ENCODE results near the gene MEI4.
"Not testable (repeated sequence)": the region's sequence is repeated elsewhere in the genome, so short reads cannot be mapped to it uniquely, and the experiment has no call there.

MEI4 gene

DNA sequence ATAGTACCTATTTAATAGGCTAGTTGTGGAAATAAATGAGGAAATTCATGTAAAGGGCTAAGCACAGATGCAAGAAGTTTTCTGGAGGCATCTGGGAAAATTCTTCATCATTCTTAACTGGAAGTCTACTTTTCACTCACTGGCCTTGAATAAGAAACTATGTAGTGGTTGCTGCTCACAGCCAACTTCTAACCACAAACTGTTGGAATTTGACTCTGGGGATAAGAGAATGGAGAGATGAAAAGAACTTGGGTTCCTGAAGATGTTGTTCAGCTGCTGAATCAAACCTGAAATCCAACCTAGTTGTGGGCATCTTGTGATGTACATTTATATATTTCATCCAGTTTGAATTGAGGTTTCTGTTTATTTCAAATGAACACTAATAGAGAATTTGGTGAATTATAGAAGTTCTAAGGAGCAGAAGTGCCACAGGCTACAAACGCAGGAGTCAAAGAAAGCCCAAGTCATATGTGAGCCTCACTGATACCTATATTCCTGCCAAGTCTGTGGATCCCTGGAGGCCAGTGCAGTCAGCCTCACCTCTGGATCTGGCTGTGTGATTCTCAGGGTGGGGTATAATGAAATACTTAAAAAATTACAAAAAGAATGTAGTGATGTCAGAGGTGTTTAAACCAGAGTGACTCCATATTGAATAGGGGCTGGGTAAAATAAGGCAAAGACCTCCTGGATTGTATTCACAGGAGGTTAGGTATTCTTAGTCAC, 18.7 kb upstream of the MEI4 start:
- H4K20me1 ChIP-seq = no peaks in the 10 kb centered on the region
- H3K9me3 ChIP-seq (replicated peaks in 1 of 11) = no peaks in the 10 kb centered on the region
- no peaks in the 10 kb centered on the region for H3K27me3 ChIP-seq
- no peak overlapping the region for H3K27ac ChIP-seq
- no peaks in the 10 kb centered on the region for H3K4me1 ChIP-seq
- H3K36me3 ChIP-seq = no peaks in the 10 kb centered on the region
- H3K4me2 ChIP-seq = no peak overlapping the region
- H3K4me3 ChIP-seq = no peak overlapping the region
- no peak overlapping the region for H3K9ac ChIP-seq
- TF ChIP-seq Cebpa-rat (IDR thresholded peaks at IDR 0.05) = no peak

DNA sequence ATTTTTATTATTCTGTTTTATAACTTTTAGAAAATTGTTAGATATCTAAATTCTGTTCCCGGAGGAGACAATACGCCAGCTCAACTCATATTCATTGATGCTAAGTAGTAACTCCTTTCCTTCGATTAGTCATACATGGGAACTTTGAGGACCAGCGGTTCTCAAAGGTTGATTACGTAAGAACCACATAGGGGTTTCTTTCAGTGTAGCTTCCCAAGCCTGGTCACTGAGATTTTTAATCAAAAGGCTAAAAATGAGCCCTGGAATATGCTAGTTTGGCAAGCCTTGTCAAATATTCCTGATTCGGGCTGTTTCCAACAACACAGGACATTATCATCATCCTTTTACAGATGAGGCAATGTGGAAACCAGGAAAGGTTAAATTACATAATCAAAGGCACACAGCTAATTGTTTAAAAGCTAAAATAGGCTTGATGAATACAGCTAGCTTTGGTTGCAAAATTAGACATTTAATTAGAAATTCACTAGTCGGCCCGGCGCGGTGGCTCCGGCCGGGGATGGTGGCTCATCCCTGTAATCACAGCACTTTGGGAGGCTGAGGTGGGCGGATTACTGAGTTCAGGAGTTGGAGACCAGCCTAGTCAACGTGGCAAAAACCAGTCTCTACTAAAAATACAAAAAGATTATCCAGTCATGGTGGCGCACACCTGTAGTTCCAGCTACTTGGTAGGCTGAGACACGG, 14.6 kb upstream of the MEI4 start:
- peak in 4 of 11 experiments; percentile 15 to 58 (median 42); a peak in 3 of 22 replicates for TF ChIP-seq Cebpa-rat (IDR thresholded peaks at IDR 0.05)
- no peaks in the 10 kb centered on the region for H3K9me3 ChIP-seq (replicated peaks in 1 of 11)
- H3K4me1 ChIP-seq = no peaks in the 10 kb centered on the region
- no peaks in the 10 kb centered on the region for H3K27me3 ChIP-seq
- no peak overlapping the region for H3K4me3 ChIP-seq
- H4K20me1 ChIP-seq = no peaks in the 10 kb centered on the region
- H3K4me2 ChIP-seq = no peak overlapping the region
- no peaks in the 10 kb centered on the region for H3K36me3 ChIP-seq
- H3K9ac ChIP-seq = no peak overlapping the region
- no peak overlapping the region for H3K27ac ChIP-seq

- Histone ChIP-seq H3K9me3 (replicated peaks in 1 of 11) (no peaks in the 10 kb centered on the region), H3K4me3 (no peak overlapping the region), H3K4me1 (no peaks in the 10 kb centered on the region), H3K4me2 (no peak overlapping the region), H4K20me1 (no peaks in the 10 kb centered on the region), H3K9ac (no peak overlapping the region), H3K36me3 (no peaks in the 10 kb centered on the region), H3K27me3 (no peaks in the 10 kb centered on the region), H3K27ac (no peak overlapping the region)
- TF ChIP-seq Cebpa-rat (IDR thresholded peaks at IDR 0.05) = no peak
Measured at GRCh38 chr6:77644102-77644705, 8.6 kb upstream of the MEI4 start.

- Histone ChIP-seq H3K9me3 (replicated peaks in 1 of 11) (peaks cover 0 to 9% (median 7%) of the 10 kb centered on the region in 11 experiments; a peak in 8 of 22 replicates), H3K9ac (no peak overlapping the region), H3K4me2 (no peak overlapping the region), H3K4me3 (no peak overlapping the region), H3K27me3 (no peaks in the 10 kb centered on the region), H3K36me3 (no peaks in the 10 kb centered on the region), H4K20me1 (no peaks in the 10 kb centered on the region), H3K4me1 (no peaks in the 10 kb centered on the region), H3K27ac (no peak overlapping the region)
- TF ChIP-seq Cebpa-rat (IDR thresholded peaks at IDR 0.05) = no peak
Measured at GRCh38 chr6:77650098-77650663, 2.7 kb upstream of the MEI4 start.

DNA sequence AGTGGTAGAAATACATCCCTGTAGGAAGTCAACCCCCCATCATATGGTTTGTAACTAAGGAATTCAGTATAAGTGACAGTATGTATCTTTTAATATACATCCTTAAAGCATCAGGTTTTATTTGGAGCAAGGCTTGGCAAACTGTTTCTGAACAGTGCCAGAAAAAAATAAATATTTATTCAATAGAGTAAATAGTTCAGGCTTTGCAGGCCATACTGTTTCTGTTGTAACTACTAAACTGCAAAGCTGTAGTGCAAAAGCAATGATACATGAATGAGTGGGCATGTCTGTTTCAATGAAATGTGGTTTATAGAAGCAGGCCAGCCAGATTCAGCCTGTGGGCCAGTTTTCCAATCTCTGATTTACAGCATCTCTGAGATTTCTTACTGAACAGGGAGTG, 977 bp downstream of the MEI4 start:
- H3K4me3 ChIP-seq = no peak overlapping the region
- no peaks in the 10 kb centered on the region for H3K36me3 ChIP-seq
- no peaks in the 10 kb centered on the region for H4K20me1 ChIP-seq
- no peak overlapping the region for H3K9ac ChIP-seq
- no peak for TF ChIP-seq Cebpa-rat (IDR thresholded peaks at IDR 0.05)
- no peaks in the 10 kb centered on the region for H3K27me3 ChIP-seq
- no peak overlapping the region for H3K4me2 ChIP-seq
- H3K27ac ChIP-seq = no peak overlapping the region
- H3K4me1 ChIP-seq = no peaks in the 10 kb centered on the region
- H3K9me3 ChIP-seq (replicated peaks in 1 of 11) = peaks cover 0 to 9% (median 7%) of the 10 kb centered on the region in 11 experiments; a peak in 8 of 22 replicates

- not testable (repeated sequence) for H3K9me3 ChIP-seq (replicated peaks in 1 of 11); H4K20me1 ChIP-seq; H3K4me2 ChIP-seq; H3K36me3 ChIP-seq; H3K4me1 ChIP-seq; H3K9ac ChIP-seq; H3K4me3 ChIP-seq; H3K27me3 ChIP-seq; H3K27ac ChIP-seq
Measured at GRCh38 chr6:77655035-77655434, 2.2 kb downstream of the MEI4 start.

GRCh38 chr6:77656999-77657764, 4.3 kb downstream of the MEI4 start:
- Histone ChIP-seq H3K4me2 (no peak overlapping the region), H3K4me1 (no peaks in the 10 kb centered on the region), H3K9ac (no peak overlapping the region), H4K20me1 (no peaks in the 10 kb centered on the region), H3K9me3 (replicated peaks in 1 of 11) (no peaks in the 10 kb centered on the region), H3K27ac (no peak overlapping the region), H3K36me3 (no peaks in the 10 kb centered on the region), H3K27me3 (no peaks in the 10 kb centered on the region), H3K4me3 (no peak overlapping the region)
- no peak for TF ChIP-seq Cebpa-rat (IDR thresholded peaks at IDR 0.05)

- Histone ChIP-seq H3K9ac (no peak overlapping the region), H3K4me2 (no peak overlapping the region), H3K9me3 (replicated peaks in 1 of 11) (no peaks in the 10 kb centered on the region), H3K27ac (no peak overlapping the region), H3K4me3 (no peak overlapping the region), H4K20me1 (no peaks in the 10 kb centered on the region), H3K36me3 (no peaks in the 10 kb centered on the region), H3K27me3 (no peaks in the 10 kb centered on the region), H3K4me1 (peaks cover 0 to 8% (median 0%) of the 10 kb centered on the region in 10 experiments; a peak in 1 of 20 replicates)
- TF ChIP-seq Cebpa-rat (IDR thresholded peaks at IDR 0.05) = no peak
Measured at GRCh38 chr6:77666340-77666739, 13.5 kb downstream of the MEI4 start.

DNA sequence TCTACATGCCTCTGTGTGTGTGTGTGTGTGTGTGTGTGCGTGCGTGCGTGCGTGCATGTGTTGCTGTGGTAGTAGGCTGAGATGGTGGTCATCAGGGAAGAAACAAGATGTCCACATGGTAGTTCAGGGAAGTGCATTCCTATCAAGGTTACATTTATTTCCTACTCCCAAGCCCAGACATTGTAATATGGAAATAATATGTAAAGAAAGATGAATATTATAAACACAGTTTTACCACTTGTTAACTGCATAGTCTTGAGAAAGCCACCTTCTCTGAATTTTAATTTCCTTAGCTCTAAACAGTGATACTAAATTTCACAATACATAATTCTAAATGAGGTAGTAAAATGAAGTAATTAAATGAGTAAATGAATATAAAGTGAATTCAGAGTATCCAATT, 14.0 kb downstream of the MEI4 start:
- H4K20me1 ChIP-seq = no peaks in the 10 kb centered on the region
- no peak for TF ChIP-seq Cebpa-rat (IDR thresholded peaks at IDR 0.05)
- no peak overlapping the region for H3K9ac ChIP-seq
- H3K27ac ChIP-seq = no peak overlapping the region
- peaks cover 0 to 8% (median 0%) of the 10 kb centered on the region in 10 experiments; a peak in 1 of 20 replicates for H3K4me1 ChIP-seq
- no peaks in the 10 kb centered on the region for H3K36me3 ChIP-seq
- no peaks in the 10 kb centered on the region for H3K27me3 ChIP-seq
- no peak overlapping the region for H3K4me3 ChIP-seq
- no peak overlapping the region for H3K4me2 ChIP-seq
- no peaks in the 10 kb centered on the region for H3K9me3 ChIP-seq (replicated peaks in 1 of 11)

Data from BLaER1 treated with 17β-estradiol and CSF1 and Interleukin-3, amounts not matched to agents 10 nM and 100 nM (cell line).